Measurements from ENCODE around the gene MCTP1.

- TF ChIP-seq CTCF (IDR thresholded peaks at IDR 0.05) (no peak), ZFX (IDR thresholded peaks at IDR 0.05; ENCODE audit: borderline replicate concordance) (no peak)
Observed at GRCh38 chr5:94853120-94853519, 431.8 kb downstream of the MCTP1 start.
